Astrocyte (in vitro differentiated cells and primary cell): ENCODE data around the gene ACOT4. TPM values are rescaled to one million over a fixed set of nuclear protein-coding genes. Genes with fewer than 3 reads are reported as not detected.
A peak's percentile ranks its signal among the peaks of the same experiment; 100 is the strongest.

Experiments used
- DNase-seq: peaks from one replicate; pipeline ENCODE4 v3.0.0-alpha.2; 2010; ENCODE audit warnings: low read depth
- FAIRE-seq: peaks from 2 replicates; lab custom pipeline; 2011; peaks lifted over from hg19 to GRCh38; lab: Jason Lieb, UNC
- H2AFZ ChIP-seq: 2 replicates; pipeline ENCODE4 v1.6.0; 2012; ENCODE audit warnings: low read depth, low read length, inconsistent platforms
- H3K27ac ChIP-seq: 2 replicates; pipeline ENCODE4 v1.5.1; 2011; ENCODE audit warnings: low read depth, low read length, inconsistent platforms
- H3K27me3 ChIP-seq: 2 replicates; pipeline ENCODE4 v1.6.0; 2011; ENCODE audit warnings: low read length, inconsistent platforms; ENCODE audit not compliant: insufficient read depth
- H3K36me3 ChIP-seq: 2 replicates; pipeline ENCODE4 v1.5.1; 2011; ENCODE audit warnings: low read length, inconsistent platforms; ENCODE audit not compliant: insufficient read depth
- H3K4me1 ChIP-seq: 2 replicates; pipeline ENCODE4 v1.5.1; 2011; ENCODE audit warnings: low read length, inconsistent platforms; ENCODE audit not compliant: insufficient read depth
- H3K4me2 ChIP-seq: 2 replicates; pipeline ENCODE4 v1.6.0; 2012; ENCODE audit warnings: low read length, inconsistent platforms
- H3K4me3 ChIP-seq: 2 replicates; pipeline ENCODE4 v1.5.1; 2011; ENCODE audit warnings: low read depth, mild to moderate bottlenecking, low read length, inconsistent platforms; ENCODE audit not compliant: insufficient read depth
- H3K79me2 ChIP-seq: 2 replicates; pipeline ENCODE4 v1.6.0; 2012; ENCODE audit warnings: mild to moderate bottlenecking, low read length, inconsistent platforms; ENCODE audit not compliant: insufficient read depth
- H3K9ac ChIP-seq: 2 replicates; pipeline ENCODE4 v1.6.0; 2012; ENCODE audit warnings: mild to moderate bottlenecking, low read length, inconsistent platforms
- H3K9me3 ChIP-seq: 2 replicates; pipeline ENCODE4 v1.5.1; 2012; ENCODE audit warnings: low read depth, mild to moderate bottlenecking, low read length, inconsistent platforms; ENCODE audit not compliant: insufficient read depth
- H4K20me1 ChIP-seq: 2 replicates; pipeline ENCODE4 v1.6.0; 2012; ENCODE audit warnings: low read length, inconsistent platforms; ENCODE audit not compliant: insufficient read depth
- H3K27ac Mint-ChIP-seq: one replicate; pipeline ENCODE4 v1.8.0; 2021; ENCODE audit warnings: mild to moderate bottlenecking, mixed read lengths; ENCODE audit not compliant: unreplicated experiment
- H3K27me3 Mint-ChIP-seq: one replicate; pipeline ENCODE4 v1.8.0; 2021; ENCODE audit warnings: low read depth, mixed read lengths; ENCODE audit not compliant: unreplicated experiment
- H3K36me3 Mint-ChIP-seq: one replicate; pipeline ENCODE4 v1.8.0; 2021; ENCODE audit warnings: low read depth, mixed read lengths; ENCODE audit not compliant: unreplicated experiment
- H3K4me1 Mint-ChIP-seq: one replicate; pipeline ENCODE4 v1.8.0; 2021; ENCODE audit warnings: low read depth, mixed read lengths; ENCODE audit not compliant: unreplicated experiment
- H3K4me3 Mint-ChIP-seq: one replicate; pipeline ENCODE4 v1.8.0; 2021; ENCODE audit warnings: mild to moderate bottlenecking, moderate library complexity, mixed read lengths; ENCODE audit not compliant: unreplicated experiment
- H3K9me3 Mint-ChIP-seq: one replicate; pipeline ENCODE4 v1.8.0; 2021; ENCODE audit warnings: mild to moderate bottlenecking, mixed read lengths; ENCODE audit not compliant: unreplicated experiment
- EZH2 ChIP-seq: IDR thresholded peaks from 2 replicates; pipeline ENCODE4 v1.6.1; 2012; ENCODE audit warnings: mild to moderate bottlenecking, low read length, inconsistent platforms; ENCODE audit not compliant: insufficient read depth
- total RNA-seq: library from RNA; stranded (reverse); gene quantifications from 2 replicates; pipeline ENCODE4 v1.2.1, GENCODE V29; 2021
- TF ChIP-seq, protein P1 (sequence below): IDR thresholded peaks from 2 replicates; pipeline ENCODE4 v1.5.1; 2011; ENCODE audit warnings: low read depth, mild to moderate bottlenecking, inconsistent platforms, low read length, moderate library complexity; ENCODE audit not compliant: insufficient read depth

ACOT4 gene
- total RNA-seq, 1 donor from 2014 or later = 0.14 TPM

DNA sequence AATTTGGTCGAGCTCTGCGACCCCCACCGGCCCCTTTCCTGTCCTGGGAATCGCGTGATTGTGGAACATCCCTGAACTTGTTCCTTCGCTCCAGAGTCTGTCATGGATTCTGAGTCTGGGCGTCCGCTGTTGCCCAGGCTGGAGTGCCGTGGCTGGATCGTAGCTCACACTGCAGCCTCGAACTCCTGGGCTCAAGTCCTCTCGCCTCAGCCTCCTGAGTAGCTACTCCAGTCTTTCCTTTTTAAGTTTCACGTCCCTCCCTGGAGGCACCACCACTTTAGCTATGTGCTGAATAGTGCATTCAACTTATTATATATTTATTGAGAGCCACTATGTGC is 21.3 kb downstream of the ACOT4 start:
- TF ChIP-seq, protein P1, sequence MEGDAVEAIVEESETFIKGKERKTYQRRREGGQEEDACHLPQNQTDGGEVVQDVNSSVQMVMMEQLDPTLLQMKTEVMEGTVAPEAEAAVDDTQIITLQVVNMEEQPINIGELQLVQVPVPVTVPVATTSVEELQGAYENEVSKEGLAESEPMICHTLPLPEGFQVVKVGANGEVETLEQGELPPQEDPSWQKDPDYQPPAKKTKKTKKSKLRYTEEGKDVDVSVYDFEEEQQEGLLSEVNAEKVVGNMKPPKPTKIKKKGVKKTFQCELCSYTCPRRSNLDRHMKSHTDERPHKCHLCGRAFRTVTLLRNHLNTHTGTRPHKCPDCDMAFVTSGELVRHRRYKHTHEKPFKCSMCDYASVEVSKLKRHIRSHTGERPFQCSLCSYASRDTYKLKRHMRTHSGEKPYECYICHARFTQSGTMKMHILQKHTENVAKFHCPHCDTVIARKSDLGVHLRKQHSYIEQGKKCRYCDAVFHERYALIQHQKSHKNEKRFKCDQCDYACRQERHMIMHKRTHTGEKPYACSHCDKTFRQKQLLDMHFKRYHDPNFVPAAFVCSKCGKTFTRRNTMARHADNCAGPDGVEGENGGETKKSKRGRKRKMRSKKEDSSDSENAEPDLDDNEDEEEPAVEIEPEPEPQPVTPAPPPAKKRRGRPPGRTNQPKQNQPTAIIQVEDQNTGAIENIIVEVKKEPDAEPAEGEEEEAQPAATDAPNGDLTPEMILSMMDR = no peak
- no peak for TF ChIP-seq EZH2
- Histone ChIP-seq H3K27me3 (no peaks in the 10 kb centered on the region), H3K4me3 (peak overlapping the region; percentile 66), H3K27ac (no peak overlapping the region), H3K36me3 (no peaks in the 10 kb centered on the region), H3K4me1 (no peaks in the 10 kb centered on the region), H3K4me2 (peak overlapping the region; percentile 90), H4K20me1 (no peaks in the 10 kb centered on the region), H3K9ac (peak overlapping the region; percentile 61), H3K79me2 (no peaks in the 10 kb centered on the region), H2AFZ (peak overlapping the region; percentile 96), H3K9me3 (no peaks in the 10 kb centered on the region)
- DNase-seq (no peak), FAIRE-seq (no peak)
- peaks cover 9% of the 10 kb centered on the region for H3K27me3 Mint-ChIP-seq
- H3K4me3 Mint-ChIP-seq = peak overlapping the region; percentile 86
- H3K4me1 Mint-ChIP-seq = peaks cover 1% of the 10 kb centered on the region
- H3K9me3 Mint-ChIP-seq = peaks cover 2% of the 10 kb centered on the region
- H3K36me3 Mint-ChIP-seq = peaks cover 3% of the 10 kb centered on the region
- H3K27ac Mint-ChIP-seq = peak overlapping the region; percentile 50

DNA sequence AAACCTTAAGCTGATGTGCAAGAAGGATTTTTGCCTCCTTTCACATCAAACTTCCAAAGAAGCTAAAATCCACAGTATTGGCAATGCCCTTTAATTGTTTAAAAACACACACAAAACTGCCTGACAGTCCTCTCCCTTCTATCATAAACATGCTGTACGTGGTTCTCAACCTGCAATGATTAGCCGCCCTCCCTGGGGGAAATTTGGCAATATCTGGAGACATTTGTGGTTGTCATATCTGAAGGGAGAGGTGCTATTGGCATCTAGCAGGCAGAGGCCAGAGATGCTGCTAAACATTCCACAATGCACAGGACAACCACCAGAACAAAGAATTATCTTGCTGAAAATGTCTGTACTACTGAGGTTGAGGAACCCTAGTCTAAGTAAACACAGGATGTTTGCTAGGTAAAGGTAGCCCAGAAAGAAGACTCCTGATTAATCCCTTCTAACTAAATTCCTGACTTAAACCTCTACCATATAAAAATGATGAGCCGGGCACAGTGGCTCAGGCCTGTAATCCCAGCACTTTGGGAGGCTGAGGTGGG is 21.8 kb downstream of the ACOT4 start:
- H3K36me3 ChIP-seq = no peaks in the 10 kb centered on the region
- Mint-ChIP-seq H3K9me3 (peaks cover 2% of the 10 kb centered on the region), H3K4me1 (peaks cover 1% of the 10 kb centered on the region), H3K27ac (no peak overlapping the region), H3K27me3 (peaks cover 7% of the 10 kb centered on the region), H3K36me3 (no peaks in the 10 kb centered on the region), H3K4me3 (peak overlapping the region; percentile 86)
- H3K9me3 ChIP-seq = no peaks in the 10 kb centered on the region
- no peaks in the 10 kb centered on the region for H4K20me1 ChIP-seq
- H2AFZ ChIP-seq = no peak overlapping the region
- H3K27me3 ChIP-seq = no peaks in the 10 kb centered on the region
- no peak for FAIRE-seq
- no peaks in the 10 kb centered on the region for H3K79me2 ChIP-seq
- DNase-seq = no peak
- TF ChIP-seq, protein P1 = no peak
- no peak for TF ChIP-seq EZH2
- peak overlapping the region; percentile 90 for H3K4me2 ChIP-seq
- peak overlapping the region; percentile 66 for H3K4me3 ChIP-seq
- H3K4me1 ChIP-seq = no peaks in the 10 kb centered on the region
- H3K9ac ChIP-seq = no peak overlapping the region
- H3K27ac ChIP-seq = no peak overlapping the region

DNA sequence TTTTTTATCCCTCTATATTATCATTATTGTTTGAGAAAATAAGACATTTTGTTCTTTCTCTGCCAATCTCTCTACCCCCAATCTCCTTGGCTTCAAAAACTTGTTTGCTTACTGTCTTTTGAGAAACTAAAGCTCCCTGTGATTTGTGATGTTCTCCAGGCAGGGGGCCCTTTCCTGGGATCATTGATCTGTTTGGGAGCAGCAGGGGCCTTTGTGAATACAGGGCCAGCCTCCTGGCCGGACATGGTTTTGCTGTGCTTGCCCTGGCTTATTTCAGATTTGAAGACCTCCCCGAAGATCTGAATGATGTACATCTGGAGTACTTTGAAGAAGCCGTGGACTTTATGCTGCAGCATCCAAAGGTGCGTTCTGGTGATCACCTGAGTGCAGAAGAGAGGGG is 25.2 kb downstream of the ACOT4 start:
- no peak overlapping the region for H3K4me2 ChIP-seq
- DNase-seq (no peak), FAIRE-seq (no peak)
- TF ChIP-seq, protein P1 = no peak
- no peak for TF ChIP-seq EZH2
- no peaks in the 10 kb centered on the region for H3K36me3 ChIP-seq
- H3K9ac ChIP-seq = no peak overlapping the region
- no peaks in the 10 kb centered on the region for H4K20me1 ChIP-seq
- no peak overlapping the region for H3K4me3 ChIP-seq
- no peak overlapping the region for H3K27ac Mint-ChIP-seq
- no peaks in the 10 kb centered on the region for H3K9me3 ChIP-seq
- no peaks in the 10 kb centered on the region for H3K4me1 ChIP-seq
- no peaks in the 10 kb centered on the region for H3K79me2 ChIP-seq
- no peaks in the 10 kb centered on the region for H3K27me3 ChIP-seq
- no peak overlapping the region for H3K4me3 Mint-ChIP-seq
- H3K36me3 Mint-ChIP-seq = no peaks in the 10 kb centered on the region
- no peaks in the 10 kb centered on the region for H3K4me1 Mint-ChIP-seq
- no peaks in the 10 kb centered on the region for H3K9me3 Mint-ChIP-seq
- peaks cover 4% of the 10 kb centered on the region for H3K27me3 Mint-ChIP-seq
- no peak overlapping the region for H3K27ac ChIP-seq
- no peak overlapping the region for H2AFZ ChIP-seq
